ENCODE data around the gene CHGA.

Gene CHGA

DNA sequence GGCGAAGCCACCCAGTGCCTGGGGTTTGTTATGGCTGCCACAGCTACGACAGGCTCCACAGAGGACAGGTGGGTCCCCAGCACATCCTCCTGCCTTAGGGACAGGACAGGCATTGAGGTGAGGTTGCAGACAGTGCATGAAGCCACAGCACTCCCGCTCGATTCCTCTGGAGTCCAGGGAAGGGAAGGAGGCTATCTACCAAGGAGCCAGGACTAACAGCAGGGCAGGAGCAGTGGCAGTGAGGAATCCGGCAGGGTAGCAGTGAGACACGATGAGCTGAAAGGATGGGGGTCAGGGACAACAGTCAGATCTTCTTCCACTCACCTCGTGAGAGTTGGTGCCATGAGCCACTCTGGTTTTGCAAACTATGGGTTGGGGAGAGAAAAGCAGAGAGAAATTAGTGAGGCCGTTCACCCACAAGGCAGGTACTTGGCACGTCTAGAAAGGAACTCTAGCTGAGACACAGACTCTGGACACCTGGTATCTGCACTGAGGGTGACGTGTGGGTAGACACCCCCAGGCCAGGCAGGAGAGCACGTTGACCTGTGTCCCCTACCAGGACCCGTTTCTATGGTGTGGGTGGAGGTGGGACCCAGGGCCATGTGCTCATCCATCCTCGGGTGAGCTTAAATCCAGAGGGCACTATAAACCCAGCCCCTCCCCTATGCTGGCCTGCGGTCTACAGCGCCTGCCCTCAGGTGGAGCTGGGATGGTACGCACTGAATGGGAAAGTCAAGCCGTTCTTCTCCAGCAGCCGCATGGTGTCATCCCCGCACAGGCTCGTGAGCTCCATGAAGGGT, 39.3 kb downstream of the CHGA start:
- peaks cover 57% of the 10 kb centered on the region for H3K36me3 ChIP-seq
- H3K4me3 ChIP-seq (ENCODE audit: low read depth in 1 of 2, low read length in 1 of 2) = no peak overlapping the region
- no peaks in the 10 kb centered on the region for H3K4me1 ChIP-seq (ENCODE audit: control insufficient read depth in 1 of 2, insufficient read depth in 1 of 2, low read depth in 1 of 2, low read length in 1 of 2)
- H3K27me3 ChIP-seq = no peaks in the 10 kb centered on the region
- no peak overlapping the region for H3K27ac ChIP-seq
- TF ChIP-seq, protein P1, sequence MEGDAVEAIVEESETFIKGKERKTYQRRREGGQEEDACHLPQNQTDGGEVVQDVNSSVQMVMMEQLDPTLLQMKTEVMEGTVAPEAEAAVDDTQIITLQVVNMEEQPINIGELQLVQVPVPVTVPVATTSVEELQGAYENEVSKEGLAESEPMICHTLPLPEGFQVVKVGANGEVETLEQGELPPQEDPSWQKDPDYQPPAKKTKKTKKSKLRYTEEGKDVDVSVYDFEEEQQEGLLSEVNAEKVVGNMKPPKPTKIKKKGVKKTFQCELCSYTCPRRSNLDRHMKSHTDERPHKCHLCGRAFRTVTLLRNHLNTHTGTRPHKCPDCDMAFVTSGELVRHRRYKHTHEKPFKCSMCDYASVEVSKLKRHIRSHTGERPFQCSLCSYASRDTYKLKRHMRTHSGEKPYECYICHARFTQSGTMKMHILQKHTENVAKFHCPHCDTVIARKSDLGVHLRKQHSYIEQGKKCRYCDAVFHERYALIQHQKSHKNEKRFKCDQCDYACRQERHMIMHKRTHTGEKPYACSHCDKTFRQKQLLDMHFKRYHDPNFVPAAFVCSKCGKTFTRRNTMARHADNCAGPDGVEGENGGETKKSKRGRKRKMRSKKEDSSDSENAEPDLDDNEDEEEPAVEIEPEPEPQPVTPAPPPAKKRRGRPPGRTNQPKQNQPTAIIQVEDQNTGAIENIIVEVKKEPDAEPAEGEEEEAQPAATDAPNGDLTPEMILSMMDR (IDR thresholded peaks at IDR 0.05) = no peak
- no peaks in the 10 kb centered on the region for H3K9me3 ChIP-seq

DNA sequence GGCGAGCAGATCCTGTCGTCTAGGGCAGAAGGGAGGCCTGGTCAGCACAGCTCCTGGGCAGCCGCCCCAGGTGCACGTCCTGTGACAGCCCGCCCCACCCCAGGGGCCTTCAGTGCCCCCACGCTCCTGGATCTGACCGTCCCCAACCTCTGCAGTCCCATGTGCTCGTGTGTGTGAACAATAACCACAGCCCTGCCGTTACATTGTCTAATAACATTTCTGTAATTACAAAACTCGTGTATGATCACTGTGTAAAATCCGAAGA, 39.8 kb downstream of the CHGA start:
- Histone ChIP-seq H3K36me3 (peaks cover 52% of the 10 kb centered on the region), H3K9me3 (no peaks in the 10 kb centered on the region), H3K27me3 (no peaks in the 10 kb centered on the region), H3K27ac (no peak overlapping the region), H3K4me1 (ENCODE audit: control insufficient read depth in 1 of 2, insufficient read depth in 1 of 2, low read depth in 1 of 2, low read length in 1 of 2) (no peaks in the 10 kb centered on the region), H3K4me3 (ENCODE audit: low read depth in 1 of 2, low read length in 1 of 2) (no peak overlapping the region)
- TF ChIP-seq, protein P1 (IDR thresholded peaks at IDR 0.05) = no peak

DNA sequence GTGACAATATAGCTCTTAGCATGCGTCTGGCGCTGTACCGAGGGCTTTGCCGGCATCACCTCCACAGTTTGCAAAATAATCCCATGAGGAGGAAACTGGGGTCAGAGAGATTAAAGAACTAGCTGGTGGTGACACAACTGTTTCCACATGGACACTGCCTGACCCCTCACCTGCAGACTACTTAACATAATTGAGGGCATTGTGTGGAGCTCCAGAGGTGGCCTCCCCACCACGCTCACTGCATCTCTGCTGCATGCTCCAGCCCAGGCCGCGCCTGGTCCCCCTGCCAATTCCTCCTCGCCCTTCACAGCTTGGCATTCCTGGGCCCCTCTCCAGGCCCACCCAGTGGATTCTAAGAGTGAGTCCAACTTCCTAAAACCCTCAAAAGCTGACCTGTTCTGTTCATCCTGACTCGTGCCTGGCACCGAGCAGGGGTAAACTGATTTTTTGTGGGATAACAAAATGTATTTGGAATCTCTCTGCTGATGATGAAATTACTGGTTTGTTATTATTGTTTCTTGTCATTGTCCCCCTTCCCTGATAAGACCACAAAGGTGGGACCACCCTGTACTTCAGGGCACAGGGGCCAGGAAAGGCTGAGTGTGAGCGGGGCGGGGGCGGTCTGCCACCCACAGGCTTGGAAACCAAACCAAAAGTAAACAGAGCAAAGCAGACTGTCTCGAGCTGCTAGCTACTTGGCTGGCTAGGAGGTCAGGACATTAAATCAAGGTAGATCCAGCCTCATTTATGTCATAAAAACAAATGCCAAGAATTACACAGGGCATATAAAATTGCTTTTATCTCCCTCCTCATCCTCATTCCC, 40.6 kb downstream of the CHGA start:
- Histone ChIP-seq H3K9me3 (no peaks in the 10 kb centered on the region), H3K4me1 (ENCODE audit: control insufficient read depth in 1 of 2, insufficient read depth in 1 of 2, low read depth in 1 of 2, low read length in 1 of 2) (no peaks in the 10 kb centered on the region), H3K36me3 (peaks cover 44% of the 10 kb centered on the region), H3K4me3 (ENCODE audit: low read depth in 1 of 2, low read length in 1 of 2) (no peak overlapping the region), H3K27ac (no peak overlapping the region), H3K27me3 (no peaks in the 10 kb centered on the region)
- TF ChIP-seq, protein P1 (IDR thresholded peaks at IDR 0.05) = no peak

DNA sequence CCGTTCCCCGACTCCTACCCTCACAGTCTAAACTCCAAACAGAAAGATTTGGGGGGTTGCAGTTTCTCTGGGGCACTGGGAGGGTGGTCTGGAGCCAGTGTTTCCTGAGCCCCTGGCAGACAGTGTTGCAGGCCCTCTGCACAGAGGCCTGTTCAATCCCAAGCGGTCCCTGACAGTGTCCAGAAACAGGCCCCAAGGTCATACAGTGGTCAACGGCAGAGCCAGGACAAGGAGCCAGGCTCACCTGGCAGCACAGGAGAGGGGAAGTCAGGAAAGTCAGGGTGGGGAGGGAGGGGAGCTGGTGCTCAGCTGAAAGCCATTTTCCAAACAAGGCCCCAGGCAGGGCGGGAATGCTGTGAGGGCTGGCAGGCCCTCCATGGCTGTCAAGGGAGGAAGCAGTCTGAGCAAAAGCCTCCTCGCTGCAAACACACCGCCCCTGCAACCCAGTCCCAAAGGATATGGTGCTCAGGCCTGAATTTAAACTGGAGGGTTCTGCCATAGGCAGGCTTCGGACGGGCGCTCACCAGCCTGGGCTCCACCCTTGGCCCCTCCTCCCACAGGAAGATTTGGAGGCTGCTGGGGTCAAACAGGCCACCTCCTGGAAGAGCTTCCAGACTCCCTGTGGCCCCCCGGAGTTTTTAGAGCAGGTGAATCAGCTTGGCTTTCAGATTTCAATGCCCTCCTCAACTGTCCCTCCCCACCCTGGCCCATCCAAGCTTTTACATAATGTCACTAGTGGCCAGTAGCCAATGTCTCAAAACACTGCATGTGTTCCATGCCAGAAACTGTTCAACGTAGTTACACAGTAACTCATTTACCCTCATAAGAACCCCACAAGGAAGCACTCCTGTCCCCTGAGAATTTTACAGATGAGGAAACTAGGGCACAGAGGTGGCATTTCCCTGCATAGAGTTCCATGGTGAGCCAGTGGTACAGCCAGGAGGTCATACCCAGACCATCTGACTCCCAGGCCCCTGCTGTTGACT, 41.5 kb downstream of the CHGA start:
- Histone ChIP-seq H3K4me3 (ENCODE audit: low read depth in 1 of 2, low read length in 1 of 2) (no peak overlapping the region), H3K4me1 (ENCODE audit: control insufficient read depth in 1 of 2, insufficient read depth in 1 of 2, low read depth in 1 of 2, low read length in 1 of 2) (no peaks in the 10 kb centered on the region), H3K36me3 (peaks cover 35% of the 10 kb centered on the region), H3K9me3 (no peaks in the 10 kb centered on the region), H3K27me3 (no peaks in the 10 kb centered on the region), H3K27ac (no peak overlapping the region)
- TF ChIP-seq, protein P1 (IDR thresholded peaks at IDR 0.05) = no peak

DNA sequence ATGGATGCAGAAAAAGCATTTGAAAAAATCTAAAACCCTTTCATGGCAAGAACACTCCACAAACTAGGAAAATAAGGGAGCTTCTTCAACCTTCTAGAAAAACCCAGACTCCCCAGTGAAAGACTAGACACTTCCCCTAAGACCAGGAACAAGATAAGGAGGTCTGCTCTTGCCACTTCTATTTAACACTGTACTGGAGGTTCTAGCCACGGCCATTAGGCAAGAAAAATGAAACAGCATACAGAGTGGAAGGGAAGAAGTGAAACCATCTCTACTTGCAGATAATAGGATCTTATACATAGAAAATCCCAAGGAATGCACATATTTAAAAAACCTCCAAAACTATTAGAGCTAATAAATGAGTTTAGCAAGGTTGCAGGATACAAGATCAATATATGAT, 42.3 kb downstream of the CHGA start:
- H3K4me1 ChIP-seq (ENCODE audit: control insufficient read depth in 1 of 2, insufficient read depth in 1 of 2, low read depth in 1 of 2, low read length in 1 of 2) = no peaks in the 10 kb centered on the region
- H3K4me3 ChIP-seq (ENCODE audit: low read depth in 1 of 2, low read length in 1 of 2) = no peak overlapping the region
- peaks cover 26% of the 10 kb centered on the region for H3K36me3 ChIP-seq
- TF ChIP-seq, protein P1 (IDR thresholded peaks at IDR 0.05) = no peak
- no peaks in the 10 kb centered on the region for H3K27me3 ChIP-seq
- no peaks in the 10 kb centered on the region for H3K9me3 ChIP-seq
- no peak overlapping the region for H3K27ac ChIP-seq

Data from neutrophil (primary cell).